Psoas muscle (tissue), 8 donors: ENCODE data around the gene OCRL. TPM values are rescaled to one million over a fixed set of nuclear protein-coding genes. Genes with fewer than 3 reads are reported as not detected.

Source experiments
- ATAC-seq, 4 donors: fragments of 200-7000 bp; cut with Tn5 transposase; one replicate each; pipeline ENCODE4 v1.9.1; 2020; ENCODE audit warnings: moderate library complexity in 3 of 4, mild to moderate bottlenecking in 2 of 4
- DNase-seq, 2 donors: peaks; one replicate each; pipeline ENCODE4 v3.0.0-alpha.2; 2020
- H3K27ac ChIP-seq: fragments of 200-600 bp; one replicate; pipeline ENCODE4 v1.8.0; 2022
- H3K27me3 ChIP-seq, 3 donors: fragments of 200-600 bp in 1 of 3; one replicate each; pipeline versions ENCODE4 v1.6.1 to v1.8.0; 2013 to 2022; ENCODE audit warnings: low read length in 2 of 3, mild to moderate bottlenecking in 2 of 3, moderate library complexity in 1 of 3; ENCODE audit not compliant: insufficient read depth in 3 of 3
- H3K36me3 ChIP-seq, 2 donors: fragments of 200-600 bp in 1 of 2; one replicate each; pipeline versions ENCODE4 v1.6.1 to v1.8.0; 2013 to 2022; ENCODE audit warnings: low read depth in 1 of 2, mild to moderate bottlenecking in 1 of 2, moderate library complexity in 1 of 2; ENCODE audit not compliant: insufficient read depth in 1 of 2
- H3K4me1 ChIP-seq: fragments of 200-600 bp; one replicate; pipeline ENCODE4 v1.8.0; 2022
- H3K4me3 ChIP-seq: fragments of 200-600 bp; one replicate; pipeline ENCODE4 v1.8.0; 2022; ENCODE audit warnings: mild to moderate bottlenecking
- H3K9me3 ChIP-seq: fragments of 200-600 bp; one replicate; pipeline ENCODE4 v1.8.0; 2022
- WGBS, 3 donors: extraction: QIAGEN DNeasy Blood & Tissue Kit; methylation state at CpG; one replicate each; pipeline versions ENCODE4 v1.1.6 to v1.1.7; 2013; 5-methylcytosine and 5-hydroxymethylcytosine counted together
- intact Hi-C, 2 donors: fragments of 100-400 bp; cut with DNase I; formaldehyde crosslinking; loops; one replicate each; pipeline versions ENCODE4 v1.11.0 to v1.14.2; 2022
- polyA plus RNA-seq, 3 donors: library from polyadenylated mRNA; stranded (reverse); fragments of 200-250 nt; gene quantifications; one replicate each; pipeline ENCODE4 v1.2.3, GENCODE V29; 2013
- total RNA-seq, 4 donors: library from RNA; stranded (reverse); fragmentation: NEBNext Ultra II Directional in 2 of 4; extraction: Animal tissue kit (Norgen Biotek cat#: 25700) in 2 of 4; gene quantifications; one replicate each; pipeline versions ENCODE4 v1.2.1 to v1.2.4, GENCODE V29; 2021 to 2023
- TF ChIP-seq, protein P1 (sequence below): fragments of 200-600 bp; IDR thresholded peaks from one replicate; pipeline ENCODE4 v1.8.0; 2022; ENCODE audit warnings: antibody characterized with exemption
- donor health status: healthy with polysubstance abuse.
- donor health status: DM: no; HTN: no; CAD: no; lungs with moderate emphysema.
- donor health status: Bipolar disorder and iron deficiency.
- donor health status: healthy.
- donor health status: DM: yes; HTN: yes; CAD: no.
- donor health status: DM: no; HTN: no; CAD: no.
- donor health status: DM: no; HTN: no; CAD: no.
- donor health status: DM: yes; HTN: yes; CAD: no.

OCRL gene
- total and polyA plus RNA-seq, 7 donors: 5.1 to 14.8 (median 10.5) TPM

DNA sequence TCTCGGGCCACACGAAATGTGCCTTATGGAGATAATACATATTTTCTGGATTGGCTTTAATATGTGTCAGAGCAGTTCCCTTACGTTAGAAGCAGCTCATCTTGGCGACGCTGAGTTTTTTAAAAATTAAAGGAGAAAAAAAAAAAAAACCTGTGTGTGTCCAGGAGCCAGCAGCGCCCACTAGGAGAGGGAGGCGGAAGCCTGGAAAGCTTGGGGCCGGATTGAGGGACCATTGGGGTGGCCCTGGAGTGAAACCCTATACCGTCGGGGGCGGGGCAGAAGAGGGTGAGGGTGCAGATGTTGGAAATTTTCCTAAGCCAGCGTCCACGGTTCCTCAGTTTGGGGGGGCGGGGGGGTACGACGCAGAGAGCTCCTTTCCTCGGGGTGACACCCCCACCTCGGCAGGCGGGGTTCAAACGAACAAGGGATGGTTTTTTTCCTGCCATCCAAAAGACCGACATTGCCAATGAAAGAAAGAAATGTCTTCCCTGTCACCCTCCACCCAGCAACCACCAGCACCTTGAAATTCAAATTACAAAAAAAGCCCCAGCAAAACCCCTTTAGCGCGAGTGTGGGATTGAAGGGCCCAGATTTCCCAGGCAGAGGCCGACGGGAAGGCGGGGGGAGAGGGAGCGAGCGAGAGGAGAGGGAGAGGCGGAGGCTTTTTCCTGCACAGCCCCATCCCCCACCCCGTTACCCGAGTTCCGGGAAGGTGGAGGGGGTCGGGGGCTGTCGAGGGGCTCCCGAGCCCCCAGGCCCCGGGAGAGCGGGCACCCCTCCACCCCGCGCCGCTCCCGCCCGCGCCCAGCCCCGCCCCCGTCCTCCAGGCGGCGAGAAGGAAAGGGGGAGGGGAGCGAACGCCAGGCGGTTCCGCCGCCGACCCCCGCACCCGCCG is 17.6 kb upstream of the OCRL start:
- TF ChIP-seq, protein P1, sequence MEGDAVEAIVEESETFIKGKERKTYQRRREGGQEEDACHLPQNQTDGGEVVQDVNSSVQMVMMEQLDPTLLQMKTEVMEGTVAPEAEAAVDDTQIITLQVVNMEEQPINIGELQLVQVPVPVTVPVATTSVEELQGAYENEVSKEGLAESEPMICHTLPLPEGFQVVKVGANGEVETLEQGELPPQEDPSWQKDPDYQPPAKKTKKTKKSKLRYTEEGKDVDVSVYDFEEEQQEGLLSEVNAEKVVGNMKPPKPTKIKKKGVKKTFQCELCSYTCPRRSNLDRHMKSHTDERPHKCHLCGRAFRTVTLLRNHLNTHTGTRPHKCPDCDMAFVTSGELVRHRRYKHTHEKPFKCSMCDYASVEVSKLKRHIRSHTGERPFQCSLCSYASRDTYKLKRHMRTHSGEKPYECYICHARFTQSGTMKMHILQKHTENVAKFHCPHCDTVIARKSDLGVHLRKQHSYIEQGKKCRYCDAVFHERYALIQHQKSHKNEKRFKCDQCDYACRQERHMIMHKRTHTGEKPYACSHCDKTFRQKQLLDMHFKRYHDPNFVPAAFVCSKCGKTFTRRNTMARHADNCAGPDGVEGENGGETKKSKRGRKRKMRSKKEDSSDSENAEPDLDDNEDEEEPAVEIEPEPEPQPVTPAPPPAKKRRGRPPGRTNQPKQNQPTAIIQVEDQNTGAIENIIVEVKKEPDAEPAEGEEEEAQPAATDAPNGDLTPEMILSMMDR: no peak
- H3K36me3 ChIP-seq: no peaks in the 10 kb centered on the region
- ATAC-seq (peak; percentile 66 to 85 (median 74)), DNase-seq (peak; percentile 41 to 68)
- H3K4me3 ChIP-seq: peak overlapping the region; percentile 81
- no peaks in the 10 kb centered on the region for H3K4me1 ChIP-seq
- 1 to 28% (median 6%) methylated on average over 10 to 40 of the region's 56 CpGs for WGBS, 3 donors
- no peaks in the 10 kb centered on the region for H3K9me3 ChIP-seq
- H3K27ac ChIP-seq: peak overlapping the region; percentile 80
- intact Hi-C loops: no loop called here
- H3K27me3 ChIP-seq: no peaks in the 10 kb centered on the region

DNA sequence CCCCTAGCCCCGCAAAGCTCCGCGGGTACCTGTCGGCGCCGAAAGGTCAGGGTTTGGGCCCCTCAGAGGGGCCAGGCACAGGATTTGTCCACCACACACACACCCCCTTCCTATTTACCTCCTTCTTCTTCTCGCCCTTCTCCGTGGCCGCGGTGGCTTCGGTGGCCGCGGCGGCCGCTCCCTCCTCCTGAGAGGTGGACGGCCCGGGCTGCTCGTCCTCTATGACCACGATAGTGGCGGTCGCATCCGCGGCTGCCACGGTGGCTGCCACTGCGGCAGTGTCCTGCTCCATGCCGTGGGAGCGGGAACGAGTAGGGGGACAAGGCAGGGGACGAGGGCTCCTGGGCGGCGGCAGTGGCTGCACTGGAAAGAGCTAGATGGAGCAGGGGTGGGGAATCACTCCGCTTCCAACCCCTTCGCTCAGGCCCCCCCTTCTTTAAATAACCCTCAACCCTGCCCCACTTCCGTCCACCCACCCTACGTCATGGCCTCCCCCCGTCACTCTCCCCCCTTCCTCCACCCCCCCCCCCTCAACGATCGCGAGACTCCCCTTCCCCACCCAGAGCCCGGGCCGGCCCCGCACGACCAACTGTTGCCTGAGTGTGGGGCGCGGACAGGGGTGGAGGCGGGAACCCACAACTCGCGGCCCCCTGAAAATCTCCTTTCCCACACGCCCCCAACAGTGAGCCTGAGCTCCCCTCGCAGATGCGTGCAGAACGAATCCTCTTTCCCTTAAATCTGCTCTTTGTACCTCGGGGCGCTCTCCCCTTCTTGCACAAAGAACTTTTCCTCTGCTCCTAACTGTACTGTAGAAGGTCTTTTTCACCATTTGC is 16.8 kb upstream of the OCRL start, which contains the start of gene SMARCA1:
Gene SMARCA1, minus strand, starts transcription at position 412 of the 833 bp plus-strand sequence. Its CDS starts 120 bp downstream, at position 292.
- H3K9me3 ChIP-seq: no peaks in the 10 kb centered on the region
- WGBS, 3 donors: 1 to 39% (median 8%) methylated on average over 2 to 54 of the region's 54 CpGs
- intact Hi-C loops: no loop called here
- no peaks in the 10 kb centered on the region for H3K4me1 ChIP-seq
- DNase-seq (peak; percentile 25 to 58), ATAC-seq (peak; percentile 70 to 79 (median 76))
- no peaks in the 10 kb centered on the region for H3K36me3 ChIP-seq
- H3K4me3 ChIP-seq: peak within 1 kb of the TSS; percentile 81
- no peaks in the 10 kb centered on the region for H3K27me3 ChIP-seq
- peak within 1 kb of the TSS; percentile 80 for H3K27ac ChIP-seq
- TF ChIP-seq, protein P1: no peak

DNA sequence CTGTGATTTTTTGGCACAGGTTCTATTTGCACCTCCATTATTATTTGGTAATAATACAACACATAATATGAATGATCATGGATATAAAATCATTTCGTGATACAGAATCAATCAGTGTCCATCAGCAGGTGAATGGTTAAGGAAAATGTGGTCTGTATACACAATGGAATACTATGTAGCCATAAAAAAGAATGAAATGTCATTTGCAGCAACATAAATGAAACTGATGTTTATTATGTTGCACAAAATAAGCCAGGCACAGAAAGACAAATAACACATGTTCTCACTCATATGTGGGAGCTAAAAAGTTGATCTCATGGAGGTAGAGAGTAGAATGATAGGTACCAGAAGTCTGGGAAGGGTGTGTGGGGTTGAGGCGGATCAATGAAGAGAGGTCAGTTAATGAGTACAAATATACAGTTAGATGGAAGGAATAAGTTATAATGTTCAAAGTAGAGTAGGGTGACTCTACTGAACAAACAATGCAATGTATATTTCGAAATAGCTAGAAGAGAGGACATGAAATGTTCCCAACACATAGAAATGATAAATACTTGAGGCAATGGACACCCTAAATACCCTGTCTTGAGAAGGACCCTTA is 15.7 kb upstream of the OCRL start:
- Histone ChIP-seq H3K4me1 (no peaks in the 10 kb centered on the region), H3K4me3 (no peak overlapping the region), H3K27ac (no peak overlapping the region), H3K36me3 (no peaks in the 10 kb centered on the region), H3K9me3 (no peaks in the 10 kb centered on the region), H3K27me3 (no peaks in the 10 kb centered on the region)
- ATAC-seq (no peak), DNase-seq (no peak)
- WGBS, 3 donors: 78 to 93% (median 90%) methylated on average over 3 of the region's 3 CpGs
- TF ChIP-seq, protein P1: no peak
- intact Hi-C loops: no loop called here

DNA sequence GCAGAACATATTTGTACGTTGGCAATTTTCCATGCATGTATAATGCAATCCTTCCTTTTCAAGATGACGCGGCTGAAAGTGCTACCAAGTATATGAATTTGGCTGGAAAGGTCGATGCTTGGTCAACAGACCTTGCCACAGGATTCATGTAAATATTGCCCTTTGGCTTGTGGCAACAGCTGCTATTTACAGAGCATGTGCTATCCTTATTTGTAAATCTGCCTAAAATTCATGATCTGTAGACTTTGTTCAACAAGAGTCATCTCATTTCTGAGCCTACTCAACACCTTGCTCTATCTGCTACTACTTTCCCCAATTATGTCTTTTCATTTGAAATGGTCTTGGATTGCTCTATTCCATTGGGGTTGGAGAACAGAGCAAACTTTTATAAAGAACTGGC is 14.9 kb upstream of the OCRL start:
- WGBS, 3 donors: 37 to 47% (median 43%) methylated on average over 4 of the region's 4 CpGs
- intact Hi-C loops: no loop called here
- H3K27me3 ChIP-seq: no peaks in the 10 kb centered on the region

More for the DNA sequence above, 14.9 kb upstream of the OCRL start:
- DNase-seq (no peak), ATAC-seq (no peak)
- Histone ChIP-seq H3K4me3 (no peak overlapping the region), H3K36me3 (no peaks in the 10 kb centered on the region), H3K4me1 (no peaks in the 10 kb centered on the region), H3K27ac (no peak overlapping the region), H3K9me3 (no peaks in the 10 kb centered on the region)
- TF ChIP-seq, protein P1: no peak
